ENCODE results near the gene CRYBB3.
"Not testable (repeated sequence)": the region's sequence is repeated elsewhere in the genome, so short reads cannot be mapped to it uniquely, and the experiment has no call there.

- TF ChIP-seq CTCF (conservative IDR thresholded peaks at IDR 0.05; ENCODE audit: low read depth, low read length); EZH2 (IDR thresholded peaks at IDR 0.05; ENCODE audit: borderline replicate concordance, low read depth, low read length, poor library complexity, severe bottlenecking): not testable (repeated sequence)
These were observed 38.4 kb downstream of the CRYBB3 start for GRCh38 chr22:25238058-25238457.
